Urothelium cell line (cell line): Measurements from ENCODE around the gene SSC4D.
"Not testable (repeated sequence)": the region's sequence is repeated elsewhere in the genome, so short reads cannot be mapped to it uniquely, and the experiment has no call there.

ENCODE experiments used
- DNase-seq: peaks from one replicate; pipeline ENCODE4 v3.0.0; 2011; ENCODE audit warnings: low spot score, mixed read lengths
- FAIRE-seq: peaks from 2 replicates; lab custom pipeline; 2011; peaks lifted over from hg19 to GRCh38; lab: Jason Lieb, UNC

Gene SSC4D

GRCh38 chr7:76409537-76409936, at the start of gene SSC4D:
Gene SSC4D (minus strand): TSS chr7:76409697. CDS start chr7:76404439, 5,258 bp downstream.
- DNase-seq (peak; percentile 86), FAIRE-seq (no peak)

- not testable (repeated sequence) for FAIRE-seq, DNase-seq
Observed at GRCh38 chr7:76458504-76458903, 49.0 kb upstream of the SSC4D start.

- DNase-seq, FAIRE-seq: not testable (repeated sequence)
Observed at GRCh38 chr7:76457017-76457416, 47.5 kb upstream of the SSC4D start.

- not testable (repeated sequence) for FAIRE-seq, DNase-seq
Observed at GRCh38 chr7:76445577-76446008, 36.1 kb upstream of the SSC4D start.

- not testable (repeated sequence) for FAIRE-seq
Observed at GRCh38 chr7:76443846-76444245, 34.3 kb upstream of the SSC4D start.

GRCh38 chr7:76442664-76443446, 33.4 kb upstream of the SSC4D start:
- FAIRE-seq, DNase-seq: not testable (repeated sequence)

More at GRCh38 chr7:76443846-76444245, 34.3 kb upstream of the SSC4D start:
- DNase-seq = not testable (repeated sequence)

- FAIRE-seq, DNase-seq: not testable (repeated sequence)
Observed at GRCh38 chr7:76441792-76442191, 32.3 kb upstream of the SSC4D start.

GRCh38 chr7:76440404-76440803, 30.9 kb upstream of the SSC4D start:
- not testable (repeated sequence) for FAIRE-seq

GRCh38 chr7:76439120-76439888, 29.8 kb upstream of the SSC4D start:
- not testable (repeated sequence) for DNase-seq, FAIRE-seq

More at GRCh38 chr7:76440404-76440803, 30.9 kb upstream of the SSC4D start:
- not testable (repeated sequence) for DNase-seq

GRCh38 chr7:76437873-76438272, 28.4 kb upstream of the SSC4D start:
- peak; percentile 32 for FAIRE-seq
- not testable (repeated sequence) for DNase-seq

GRCh38 chr7:76430836-76431235, 21.3 kb upstream of the SSC4D start:
- FAIRE-seq = no peak
- DNase-seq = no peak

GRCh38 chr7:76430211-76430610, 20.7 kb upstream of the SSC4D start:
- FAIRE-seq = no peak
- no peak for DNase-seq

GRCh38 chr7:76428868-76429805, 19.6 kb upstream of the SSC4D start:
- peak; percentile 81 for FAIRE-seq
- no peak for DNase-seq

GRCh38 chr7:76428149-76428823, 18.8 kb upstream of the SSC4D start:
- FAIRE-seq (no peak), DNase-seq (no peak)

GRCh38 chr7:76427635-76428034, 18.1 kb upstream of the SSC4D start:
- DNase-seq (no peak), FAIRE-seq (no peak)

GRCh38 chr7:76426246-76426645, 16.7 kb upstream of the SSC4D start:
- no peak for FAIRE-seq
- no peak for DNase-seq

- DNase-seq, FAIRE-seq: not testable (repeated sequence)
Observed at GRCh38 chr7:76425558-76425957, 16.1 kb upstream of the SSC4D start.

GRCh38 chr7:76425156-76425555, 15.7 kb upstream of the SSC4D start:
- FAIRE-seq = no peak
- DNase-seq = no peak

- no peak for DNase-seq
Observed at GRCh38 chr7:76424413-76425111, 15.1 kb upstream of the SSC4D start, which contains the start of gene ZP3. Gene ZP3 (plus strand): TSS chr7:76424950. CDS start chr7:76424965, 15 bp downstream.

More at GRCh38 chr7:76424413-76425111, 15.1 kb upstream of the SSC4D start, which contains the start of gene ZP3:
- no peak for FAIRE-seq
